Measurements from ENCODE around the gene GPR141.

DNA sequence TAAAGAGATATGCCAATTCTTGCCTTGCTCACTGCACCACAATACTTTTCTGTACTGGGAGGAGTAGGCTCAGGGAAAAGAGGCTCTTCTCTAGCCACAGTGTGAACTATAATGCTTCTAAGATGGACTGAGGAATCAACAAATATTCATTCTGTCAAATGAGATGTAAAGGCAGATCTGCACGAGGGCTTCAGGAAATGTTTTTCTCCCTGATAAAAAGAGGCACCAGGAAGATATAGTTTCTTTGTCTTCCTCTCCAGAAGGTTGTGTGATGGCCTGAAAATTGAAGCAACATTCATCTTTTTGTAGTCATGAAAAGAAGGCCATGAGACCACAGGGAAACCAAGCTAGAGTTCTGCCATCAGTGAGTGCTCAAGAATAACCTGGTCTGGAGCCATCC is 85.7 kb downstream of the GPR141 start:
- TF ChIP-seq POLR2A (IDR thresholded peaks at IDR 0.05; ENCODE audit: low read depth, low read length), result no peak
- TF ChIP-seq POLR2AphosphoS5 (IDR thresholded peaks at IDR 0.05; ENCODE audit: low read depth, low read length), result no peak
